BJ (cell line): Measurements from ENCODE around the gene GPD1L. TPM values are rescaled to one million over a fixed set of nuclear protein-coding genes. Genes with fewer than 3 reads are reported as not detected.

Experiments
- CTCF ChIA-PET: fragments of 350-600 bp; formaldehyde crosslinking; extraction: SDS; loops from one replicate; lab custom pipeline; 2021; ENCODE audit warnings: antibody characterized with exemption, inconsistent platforms; lab: Yijun Ruan, JAX
- POLR2A ChIA-PET: fragments of 300-600 bp; sonication (Branson Sonifier 250); formaldehyde crosslinking; extraction: SDS; loops from one replicate; lab custom pipeline; 2021; ENCODE audit warnings: antibody characterized with exemption; lab: Charles Lee
- DNase-seq: peaks from one replicate; pipeline ENCODE4 v3.0.0-alpha.2; 2011; ENCODE audit warnings: low read depth
- H3K27me3 ChIP-seq: 2 replicates; pipeline ENCODE4 v1.6.0; 2011; ENCODE audit warnings: low read length; ENCODE audit not compliant: control insufficient read depth, insufficient read depth
- H3K36me3 ChIP-seq: 2 replicates; pipeline ENCODE4 v1.5.1; 2011; ENCODE audit warnings: low read length; ENCODE audit not compliant: control insufficient read depth, insufficient read depth
- H3K4me3 ChIP-seq: 2 replicates; pipeline ENCODE4 v1.5.1; 2011; ENCODE audit warnings: low read depth, mild to moderate bottlenecking, control low read depth, low read length
- CTCF ChIP-seq: IDR thresholded peaks from 2 replicates; pipeline ENCODE4 v1.5.1; 2011; ENCODE audit warnings: low read depth, mild to moderate bottlenecking, control low read depth, inconsistent platforms, low read length, moderate library complexity; ENCODE audit not compliant: insufficient read depth
- polyA plus RNA-seq: library from polyadenylated mRNA; depleted of rRNA; stranded (reverse); fragments of >200 nt; gene quantifications from 2 replicates; pipeline ENCODE4 v1.2.3, GENCODE V29; 2011

The GPD1L gene
- polyA plus RNA-seq, 1 experiment, result 4.2 TPM

- no peak overlapping the region for H3K4me3 ChIP-seq
- no peak for TF ChIP-seq CTCF
- H3K27me3 ChIP-seq, result no peaks in the 10 kb centered on the region
- no peak for DNase-seq
- CTCF ChIA-PET, result no interaction called here
- POLR2A ChIA-PET, result no interaction called here
- H3K36me3 ChIP-seq, result no peaks in the 10 kb centered on the region
Measured at GRCh38 chr3:32077260-32078084, 28.9 kb upstream of the GPD1L start.

GRCh38 chr3:32078085-32078634, 28.3 kb upstream of the GPD1L start:
- no peak for DNase-seq
- no peak for TF ChIP-seq CTCF
- no peaks in the 10 kb centered on the region for H3K27me3 ChIP-seq
- CTCF ChIA-PET, result no interaction called here
- POLR2A ChIA-PET, result no interaction called here
- no peaks in the 10 kb centered on the region for H3K36me3 ChIP-seq
- H3K4me3 ChIP-seq, result no peak overlapping the region

GRCh38 chr3:32078864-32079263, 27.6 kb upstream of the GPD1L start:
- Histone ChIP-seq H3K36me3 (no peaks in the 10 kb centered on the region), H3K27me3 (no peaks in the 10 kb centered on the region), H3K4me3 (no peak overlapping the region)
- ChIA-PET POLR2A (no interaction called here), CTCF (no interaction called here)
- TF ChIP-seq CTCF, result no peak
- DNase-seq, result no peak

GRCh38 chr3:32082721-32083120, 23.7 kb upstream of the GPD1L start:
- H3K27me3 ChIP-seq, result no peaks in the 10 kb centered on the region
- H3K4me3 ChIP-seq, result no peak overlapping the region
- POLR2A ChIA-PET, result no interaction called here
- no peak for TF ChIP-seq CTCF
- CTCF ChIA-PET, result no interaction called here
- no peaks in the 10 kb centered on the region for H3K36me3 ChIP-seq
- DNase-seq, result no peak

DNA sequence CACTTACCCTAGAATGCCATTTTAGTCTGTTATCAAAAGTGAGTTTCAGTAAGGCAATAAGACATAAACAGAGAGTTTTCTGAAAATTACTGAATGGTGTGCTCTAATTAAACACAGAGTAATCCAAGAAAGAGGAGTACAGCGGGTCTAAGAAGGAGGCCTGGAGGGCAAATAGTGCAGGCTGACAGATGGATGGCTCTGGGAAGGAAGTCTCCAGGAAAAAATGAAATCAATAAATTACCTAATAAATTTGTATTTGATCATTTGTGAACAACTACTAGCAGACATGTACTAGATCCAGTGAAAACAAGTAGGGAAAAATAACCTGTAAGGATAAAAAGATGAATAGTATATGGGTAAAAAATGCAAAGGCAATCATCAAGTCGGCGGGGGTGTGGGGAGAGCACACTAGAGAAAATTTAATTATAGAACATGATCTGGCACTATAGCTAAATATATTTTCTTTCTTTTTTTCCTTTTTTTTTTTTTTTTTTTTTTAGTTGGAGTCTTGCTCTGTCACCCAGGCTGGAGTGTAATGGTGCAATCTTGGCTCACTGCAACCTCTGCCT, 22.6 kb upstream of the GPD1L start:
- ChIA-PET POLR2A (interaction anchor here (0.6 kb wide), 1 partner anchor 13 kb away, joined by 5 read pairs; no protein-coding TSS in a partner anchor), CTCF (no interaction called here)
- TF ChIP-seq CTCF, result no peak

More for the DNA sequence above, 22.6 kb upstream of the GPD1L start:
- H3K27me3 ChIP-seq, result no peaks in the 10 kb centered on the region
- DNase-seq, result no peak
- no peaks in the 10 kb centered on the region for H3K36me3 ChIP-seq
- H3K4me3 ChIP-seq, result no peak overlapping the region
